Hepatocyte (in vitro differentiated cells): ENCODE data around the gene MIGA1. TPM values are rescaled to one million over a fixed set of nuclear protein-coding genes. Genes with fewer than 3 reads are reported as not detected.
A peak's percentile ranks its signal among the peaks of the same experiment; 100 is the strongest.

Experiments
- DNase-seq: peaks from one replicate; pipeline ENCODE4 v3.0.0-alpha.2; 2016; ENCODE audit warnings: low spot score
- H2AFZ ChIP-seq: fragments of 200-600 bp; sonication (generic); 2 replicates; pipeline ENCODE4 v1.6.0; 2016; ENCODE audit warnings: antibody characterized with exemption, mild to moderate bottlenecking
- H3K27ac ChIP-seq: fragments of 200-600 bp; sonication (generic); 2 replicates; pipeline ENCODE4 v1.5.1; 2016; ENCODE audit warnings: mild to moderate bottlenecking
- H3K27me3 ChIP-seq: fragments of 200-600 bp; sonication (generic); 2 replicates; pipeline ENCODE4 v1.6.1; 2016
- H3K36me3 ChIP-seq: fragments of 200-600 bp; sonication (generic); replicated peaks from 2 replicates; pipeline ENCODE4 v1.5.1; 2016; ENCODE audit warnings: low read depth; ENCODE audit not compliant: insufficient read depth
- H3K4me1 ChIP-seq: fragments of 200-600 bp; sonication (generic); 2 replicates; pipeline ENCODE4 v1.5.1; 2016; ENCODE audit warnings: mild to moderate bottlenecking, moderate library complexity; ENCODE audit not compliant: insufficient read depth
- H3K4me2 ChIP-seq: fragments of 200-600 bp; sonication (generic); 2 replicates; pipeline ENCODE4 v1.6.0; 2016
- H3K4me3 ChIP-seq: fragments of 200-600 bp; sonication (generic); 2 replicates; pipeline ENCODE4 v1.5.1; 2016; ENCODE audit warnings: mild to moderate bottlenecking
- H3K79me2 ChIP-seq: fragments of 200-600 bp; sonication (generic); 2 replicates; pipeline ENCODE4 v1.6.0; 2017; ENCODE audit warnings: mild to moderate bottlenecking
- H3K9me2 ChIP-seq: fragments of 200-600 bp; sonication (generic); replicated peaks from 2 replicates; pipeline ENCODE4 v1.6.0; 2017; ENCODE audit warnings: mild to moderate bottlenecking; ENCODE audit not compliant: insufficient read depth
- H3K9me3 ChIP-seq: fragments of 200-600 bp; sonication (generic); 2 replicates; pipeline ENCODE4 v1.5.1; 2016; ENCODE audit warnings: low read depth, mild to moderate bottlenecking
- H4K20me1 ChIP-seq: fragments of 200-600 bp; sonication (generic); 2 replicates; pipeline ENCODE4 v1.6.0; 2016; ENCODE audit warnings: mild to moderate bottlenecking; ENCODE audit not compliant: insufficient read depth, poor library complexity, severe bottlenecking
- EZH2 ChIP-seq: fragments of 200-600 bp; sonication (generic); IDR thresholded peaks from 2 replicates; pipeline ENCODE4 v1.6.1; 2016; ENCODE audit warnings: antibody characterized with exemption, mild to moderate bottlenecking, borderline replicate concordance
- EZH2phosphoT487 ChIP-seq: fragments of 200-600 bp; sonication (generic); IDR thresholded peaks from one replicate; pipeline ENCODE4 v1.6.1; 2018; ENCODE audit warnings: antibody characterized with exemption, mild to moderate bottlenecking, low read depth, moderate library complexity; ENCODE audit not compliant: unreplicated experiment, severe bottlenecking
- WGBS: methylation state at CpG from one replicate; pipeline ENCODE4 v1.1.6; 2016; ENCODE audit warnings: low lambda C conversion rate; ENCODE audit errors: missing lambda C conversion rate; 5-methylcytosine and 5-hydroxymethylcytosine counted together
- polyA plus RNA-seq: library from polyadenylated mRNA; unstranded; fragments of >200 nt; fragmentation: Nextera tagmentation; extraction: Ambion mirVana; gene quantifications from 2 replicates; pipeline ENCODE4 v1.2.1, GENCODE V29; 2016
- total RNA-seq: library from RNA; depleted of rRNA; stranded (reverse); fragments of >200 nt; gene quantifications from 2 replicates; pipeline ENCODE4 v1.2.3, GENCODE V29; 2014
- TF ChIP-seq, protein P1 (sequence below): fragments of 200-600 bp; sonication (generic); IDR thresholded peaks from 2 replicates; pipeline ENCODE4 v1.5.1; 2016; ENCODE audit warnings: antibody characterized with exemption, mild to moderate bottlenecking; ENCODE audit not compliant: poor library complexity

Gene MIGA1
- total and polyA plus RNA-seq, 2 experiments from 2014 or later, result 8.8 to 18.1 TPM

DNA sequence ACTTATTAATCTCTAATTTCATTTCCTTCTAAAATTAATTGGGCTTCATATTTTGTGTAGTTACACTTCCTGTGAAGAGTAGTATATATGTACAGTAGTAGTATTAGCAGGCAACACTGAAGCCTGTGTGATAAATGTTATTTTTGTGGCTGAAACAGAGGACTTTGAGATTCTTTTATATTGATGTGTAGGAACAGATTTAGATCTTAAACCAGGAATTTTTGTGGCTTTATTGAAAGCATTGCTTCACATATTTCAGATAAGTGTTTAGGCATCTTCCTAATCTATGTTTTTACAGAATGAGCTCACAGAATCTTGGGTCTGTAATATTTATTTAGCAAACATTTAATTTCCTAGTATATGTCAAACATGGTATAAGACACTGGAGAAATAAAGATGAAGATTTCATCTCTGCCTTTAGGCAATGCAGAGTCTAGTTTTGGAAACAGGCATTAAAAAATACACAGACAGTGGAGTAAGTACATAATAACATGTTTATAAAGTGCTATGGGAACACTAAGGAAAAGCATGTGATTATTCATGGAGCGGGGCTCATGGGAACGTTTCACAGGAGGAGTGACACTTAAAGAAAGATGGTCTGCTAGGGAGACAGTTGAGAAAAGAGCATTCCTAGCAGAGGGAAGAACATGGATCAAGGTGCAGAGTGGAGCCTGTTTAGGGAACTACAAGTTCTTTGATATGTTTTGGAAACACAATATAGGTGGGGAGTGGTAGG is 52.7 kb downstream of the MIGA1 start:
- Histone ChIP-seq H3K79me2 (no peaks in the 10 kb centered on the region), H2AFZ (no peak overlapping the region), H3K4me3 (no peak overlapping the region), H3K36me3 (no peaks in the 10 kb centered on the region), H3K27me3 (no peaks in the 10 kb centered on the region), H3K27ac (peak overlapping the region; percentile 61), H4K20me1 (no peaks in the 10 kb centered on the region), H3K9me2 (no peaks in the 10 kb centered on the region), H3K9me3 (no peaks in the 10 kb centered on the region), H3K4me2 (peak overlapping the region; percentile 26), H3K4me1 (peaks cover 18% of the 10 kb centered on the region)
- DNase-seq, result peak; percentile 13
- TF ChIP-seq EZH2phosphoT487, result no peak
- no peak for TF ChIP-seq EZH2
- TF ChIP-seq, protein P1, sequence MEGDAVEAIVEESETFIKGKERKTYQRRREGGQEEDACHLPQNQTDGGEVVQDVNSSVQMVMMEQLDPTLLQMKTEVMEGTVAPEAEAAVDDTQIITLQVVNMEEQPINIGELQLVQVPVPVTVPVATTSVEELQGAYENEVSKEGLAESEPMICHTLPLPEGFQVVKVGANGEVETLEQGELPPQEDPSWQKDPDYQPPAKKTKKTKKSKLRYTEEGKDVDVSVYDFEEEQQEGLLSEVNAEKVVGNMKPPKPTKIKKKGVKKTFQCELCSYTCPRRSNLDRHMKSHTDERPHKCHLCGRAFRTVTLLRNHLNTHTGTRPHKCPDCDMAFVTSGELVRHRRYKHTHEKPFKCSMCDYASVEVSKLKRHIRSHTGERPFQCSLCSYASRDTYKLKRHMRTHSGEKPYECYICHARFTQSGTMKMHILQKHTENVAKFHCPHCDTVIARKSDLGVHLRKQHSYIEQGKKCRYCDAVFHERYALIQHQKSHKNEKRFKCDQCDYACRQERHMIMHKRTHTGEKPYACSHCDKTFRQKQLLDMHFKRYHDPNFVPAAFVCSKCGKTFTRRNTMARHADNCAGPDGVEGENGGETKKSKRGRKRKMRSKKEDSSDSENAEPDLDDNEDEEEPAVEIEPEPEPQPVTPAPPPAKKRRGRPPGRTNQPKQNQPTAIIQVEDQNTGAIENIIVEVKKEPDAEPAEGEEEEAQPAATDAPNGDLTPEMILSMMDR, result no peak
- 33% methylated on average over 2 of the region's 2 CpGs for WGBS

DNA sequence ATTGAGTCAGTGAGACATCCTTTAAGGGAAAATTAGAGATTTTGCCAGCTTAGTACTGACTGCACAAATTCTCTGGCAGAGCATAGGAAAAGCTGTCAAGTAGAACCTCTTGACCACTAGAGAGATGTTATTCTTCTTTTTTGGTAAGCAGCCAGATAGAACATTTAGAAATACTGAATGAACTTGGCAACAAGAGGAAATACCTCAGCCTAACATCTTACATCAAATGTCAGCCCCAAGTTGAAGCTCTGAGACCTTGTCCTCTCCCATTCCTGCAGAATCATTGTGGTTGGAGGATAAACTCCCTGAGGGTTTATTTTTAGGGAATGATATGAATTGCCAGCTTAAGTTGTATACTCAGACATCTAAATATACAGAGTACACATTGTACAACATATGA is 53.5 kb downstream of the MIGA1 start:
- TF ChIP-seq EZH2phosphoT487 (no peak), EZH2 (no peak)
- TF ChIP-seq, protein P1, result no peak
- Histone ChIP-seq H3K27ac (peak overlapping the region; percentile 61), H3K36me3 (no peaks in the 10 kb centered on the region), H3K4me3 (no peak overlapping the region), H3K27me3 (no peaks in the 10 kb centered on the region), H3K9me3 (no peaks in the 10 kb centered on the region), H3K4me1 (peaks cover 18% of the 10 kb centered on the region), H3K9me2 (no peaks in the 10 kb centered on the region), H4K20me1 (no peaks in the 10 kb centered on the region), H2AFZ (no peak overlapping the region), H3K4me2 (no peak overlapping the region), H3K79me2 (no peaks in the 10 kb centered on the region)
- peak; percentile 26 for DNase-seq

- Histone ChIP-seq H3K4me1 (peaks cover 18% of the 10 kb centered on the region), H3K27ac (peak overlapping the region; percentile 38), H3K27me3 (no peaks in the 10 kb centered on the region), H3K4me2 (no peak overlapping the region), H3K9me3 (no peaks in the 10 kb centered on the region), H3K4me3 (no peak overlapping the region), H3K9me2 (no peaks in the 10 kb centered on the region), H3K36me3 (no peaks in the 10 kb centered on the region), H3K79me2 (no peaks in the 10 kb centered on the region), H4K20me1 (no peaks in the 10 kb centered on the region), H2AFZ (no peak overlapping the region)
- no peak for DNase-seq
- TF ChIP-seq EZH2phosphoT487, result no peak
- TF ChIP-seq EZH2, result no peak
- TF ChIP-seq, protein P1, result no peak
- WGBS, result 71% methylated on average over 3 of the region's 3 CpGs
Measured at GRCh38 chr1:77833521-77834100, 54.2 kb downstream of the MIGA1 start.
